Measurements from ENCODE around the gene HTT.
A peak's percentile ranks its signal among the peaks of the same experiment; 100 is the strongest.

Gene HTT

GRCh38 chr4:3287271-3287971 lies 212.9 kb downstream of the HTT start:
- no peak for TF ChIP-seq CTCF (IDR thresholded peaks at IDR 0.05; ENCODE audit: low read depth, low read length)
- H3K4me3 ChIP-seq (replicated peaks in 1 of 2; ENCODE audit: low read depth in 2 of 2, low read length in 2 of 2) = no peak overlapping the region
- no peak for DNase-seq (ENCODE audit: low read depth in 2 of 2)

GRCh38 chr4:3287972-3288570 lies 213.6 kb downstream of the HTT start:
- no peak overlapping the region for H3K4me3 ChIP-seq (replicated peaks in 1 of 2; ENCODE audit: low read depth in 2 of 2, low read length in 2 of 2)
- no peak for DNase-seq (ENCODE audit: low read depth in 2 of 2)
- no peak for TF ChIP-seq CTCF (IDR thresholded peaks at IDR 0.05; ENCODE audit: low read depth, low read length)

GRCh38 chr4:3288571-3289094 lies 214.2 kb downstream of the HTT start:
- no peak for DNase-seq (ENCODE audit: low read depth in 2 of 2)
- no peak overlapping the region for H3K4me3 ChIP-seq (replicated peaks in 1 of 2; ENCODE audit: low read depth in 2 of 2, low read length in 2 of 2)
- TF ChIP-seq CTCF (IDR thresholded peaks at IDR 0.05; ENCODE audit: low read depth, low read length) = no peak

GRCh38 chr4:3290476-3290875 lies 216.0 kb downstream of the HTT start:
- TF ChIP-seq CTCF (IDR thresholded peaks at IDR 0.05; ENCODE audit: low read depth, low read length) = no peak
- DNase-seq (ENCODE audit: low read depth in 2 of 2) = no peak
- H3K4me3 ChIP-seq (replicated peaks in 1 of 2; ENCODE audit: low read depth in 2 of 2, low read length in 2 of 2) = no peak overlapping the region

GRCh38 chr4:3290889-3291321 lies 216.4 kb downstream of the HTT start:
- H3K4me3 ChIP-seq (replicated peaks in 1 of 2; ENCODE audit: low read depth in 2 of 2, low read length in 2 of 2) = no peak overlapping the region
- no peak for DNase-seq (ENCODE audit: low read depth in 2 of 2)
- no peak for TF ChIP-seq CTCF (IDR thresholded peaks at IDR 0.05; ENCODE audit: low read depth, low read length)

- TF ChIP-seq CTCF (IDR thresholded peaks at IDR 0.05; ENCODE audit: low read depth, low read length) = no peak
- DNase-seq (ENCODE audit: low read depth in 2 of 2) = no peak
- H3K4me3 ChIP-seq (replicated peaks in 1 of 2; ENCODE audit: low read depth in 2 of 2, low read length in 2 of 2) = peak overlapping the region; percentile 75 to 85
Observed at GRCh38 chr4:3291411-3291968, 217.0 kb downstream of the HTT start.
